ENCODE results near the gene ZBTB44.

The ZBTB44 gene

GRCh38 chr11:130308886-130309285 lies 5.8 kb downstream of the ZBTB44 start:
- Histone ChIP-seq H3F3A (ENCODE audit: low read depth) (no peaks in the 10 kb centered on the region), H3K9me2 (replicated peaks; ENCODE audit: low read depth, low read length) (no peaks in the 10 kb centered on the region), H3K4me3 (ENCODE audit: low read length, poor library complexity, severe bottlenecking) (peak overlapping the region; percentile 75), H3K36me3 (ENCODE audit: insufficient read depth, low read length) (0 out of 2 replicates have a peak, but pooled peaks cover 2% of the 10 kb centered on the region), H3K4me1 (ENCODE audit: insufficient read depth, low read length, poor library complexity, severe bottlenecking) (peaks cover 50% of the 10 kb centered on the region), H3K27me3 (ENCODE audit: insufficient read depth, low read length, poor library complexity, severe bottlenecking) (no peaks in the 10 kb centered on the region), H4K20me1 (ENCODE audit: insufficient read depth, low read length, poor library complexity, severe bottlenecking) (peaks cover 82% of the 10 kb centered on the region), H3K4me2 (ENCODE audit: low read depth, low read length, poor library complexity, severe bottlenecking) (peak overlapping the region; percentile 89), H3K79me2 (ENCODE audit: insufficient read depth, low read length) (peaks cover 99% of the 10 kb centered on the region), H3K9me3 (ENCODE audit: insufficient read depth, low read depth, low read length) (no peaks in the 10 kb centered on the region; the same call in 1 of the 2 replicates), H2AFZ (ENCODE audit: low read length) (no peak overlapping the region), H3K9ac (ENCODE audit: low read depth, low read length, poor library complexity, severe bottlenecking) (no peak overlapping the region)
- TF ChIP-seq EZH2phosphoT487 (IDR thresholded peaks at IDR 0.05; ENCODE audit: borderline replicate concordance) = no peak

- Histone ChIP-seq H3K9me3 (ENCODE audit: insufficient read depth, low read depth, low read length) (no peaks in the 10 kb centered on the region; the same call in 1 of the 2 replicates), H2AFZ (ENCODE audit: low read length) (no peak overlapping the region), H3K4me2 (ENCODE audit: low read depth, low read length, poor library complexity, severe bottlenecking) (peak overlapping the region; percentile 89), H3K4me1 (ENCODE audit: insufficient read depth, low read length, poor library complexity, severe bottlenecking) (peaks cover 46% of the 10 kb centered on the region), H3K79me2 (ENCODE audit: insufficient read depth, low read length) (peaks cover 99% of the 10 kb centered on the region), H4K20me1 (ENCODE audit: insufficient read depth, low read length, poor library complexity, severe bottlenecking) (peaks cover 81% of the 10 kb centered on the region), H3K36me3 (ENCODE audit: insufficient read depth, low read length) (0 out of 2 replicates have a peak, but pooled peaks cover 2% of the 10 kb centered on the region), H3K9me2 (replicated peaks; ENCODE audit: low read depth, low read length) (no peaks in the 10 kb centered on the region), H3F3A (ENCODE audit: low read depth) (no peaks in the 10 kb centered on the region), H3K9ac (ENCODE audit: low read depth, low read length, poor library complexity, severe bottlenecking) (no peak overlapping the region), H3K27me3 (ENCODE audit: insufficient read depth, low read length, poor library complexity, severe bottlenecking) (no peaks in the 10 kb centered on the region), H3K4me3 (ENCODE audit: low read length, poor library complexity, severe bottlenecking) (peak overlapping the region; percentile 75)
- TF ChIP-seq EZH2phosphoT487 (IDR thresholded peaks at IDR 0.05; ENCODE audit: borderline replicate concordance) = no peak
- no peak for TF ChIP-seq CTCF (conservative IDR thresholded peaks at IDR 0.05; ENCODE audit: low read length)
Observed at GRCh38 chr11:130308059-130308458, 6.7 kb downstream of the ZBTB44 start.

GRCh38 chr11:130304651-130305050 lies 10.1 kb downstream of the ZBTB44 start:
- H3K4me3 ChIP-seq (ENCODE audit: low read length, poor library complexity, severe bottlenecking) = no peak overlapping the region
- H3K9me2 ChIP-seq (replicated peaks; ENCODE audit: low read depth, low read length) = no peaks in the 10 kb centered on the region
- H3K9me3 ChIP-seq (ENCODE audit: insufficient read depth, low read depth, low read length) = no peaks in the 10 kb centered on the region; the same call in 1 of the 2 replicates
- H3K36me3 ChIP-seq (ENCODE audit: insufficient read depth, low read length) = 0 out of 2 replicates have a peak, but pooled peaks cover 2% of the 10 kb centered on the region
- peaks cover 22% of the 10 kb centered on the region for H3K4me1 ChIP-seq (ENCODE audit: insufficient read depth, low read length, poor library complexity, severe bottlenecking)
- TF ChIP-seq EZH2phosphoT487 (IDR thresholded peaks at IDR 0.05; ENCODE audit: borderline replicate concordance) (no peak), CTCF (conservative IDR thresholded peaks at IDR 0.05; ENCODE audit: low read length) (no peak)
- H2AFZ ChIP-seq (ENCODE audit: low read length) = no peak overlapping the region
- peaks cover 99% of the 10 kb centered on the region for H3K79me2 ChIP-seq (ENCODE audit: insufficient read depth, low read length)
- H3K9ac ChIP-seq (ENCODE audit: low read depth, low read length, poor library complexity, severe bottlenecking) = no peak overlapping the region
- no peaks in the 10 kb centered on the region for H3F3A ChIP-seq (ENCODE audit: low read depth)
- H4K20me1 ChIP-seq (ENCODE audit: insufficient read depth, low read length, poor library complexity, severe bottlenecking) = peaks cover 81% of the 10 kb centered on the region
- no peak overlapping the region for H3K4me2 ChIP-seq (ENCODE audit: low read depth, low read length, poor library complexity, severe bottlenecking)
- no peaks in the 10 kb centered on the region for H3K27me3 ChIP-seq (ENCODE audit: insufficient read depth, low read length, poor library complexity, severe bottlenecking)

- H3K9me3 ChIP-seq (ENCODE audit: insufficient read depth, low read depth, low read length) = no peaks in the 10 kb centered on the region
- H3K4me1 ChIP-seq (ENCODE audit: insufficient read depth, low read length, poor library complexity, severe bottlenecking) = peaks cover 9% of the 10 kb centered on the region
- H2AFZ ChIP-seq (ENCODE audit: low read length) = no peak overlapping the region
- H3K4me3 ChIP-seq (ENCODE audit: low read length, poor library complexity, severe bottlenecking) = no peak overlapping the region
- H3F3A ChIP-seq (ENCODE audit: low read depth) = no peaks in the 10 kb centered on the region
- peaks cover 88% of the 10 kb centered on the region for H4K20me1 ChIP-seq (ENCODE audit: insufficient read depth, low read length, poor library complexity, severe bottlenecking)
- H3K79me2 ChIP-seq (ENCODE audit: insufficient read depth, low read length) = peaks cover 99% of the 10 kb centered on the region
- H3K9ac ChIP-seq (ENCODE audit: low read depth, low read length, poor library complexity, severe bottlenecking) = no peak overlapping the region
- no peaks in the 10 kb centered on the region for H3K9me2 ChIP-seq (replicated peaks; ENCODE audit: low read depth, low read length)
- H3K27me3 ChIP-seq (ENCODE audit: insufficient read depth, low read length, poor library complexity, severe bottlenecking) = no peaks in the 10 kb centered on the region
- TF ChIP-seq EZH2phosphoT487 (IDR thresholded peaks at IDR 0.05; ENCODE audit: borderline replicate concordance) (no peak), CTCF (conservative IDR thresholded peaks at IDR 0.05; ENCODE audit: low read length) (no peak)
- H3K4me2 ChIP-seq (ENCODE audit: low read depth, low read length, poor library complexity, severe bottlenecking) = no peak overlapping the region
- H3K36me3 ChIP-seq (ENCODE audit: insufficient read depth, low read length) = no peaks in the 10 kb centered on the region; the same call in 1 of the 2 replicates
Observed at GRCh38 chr11:130301002-130301401, 13.7 kb downstream of the ZBTB44 start.
